H9 (cell line): ENCODE measurements around the gene PITPNB. TPM values are rescaled to one million over a fixed set of nuclear protein-coding genes. Genes with fewer than 3 reads are reported as not detected.

Experiments
- DNase-seq: peaks from one replicate; pipeline ENCODE4 v3.0.0-alpha.2; 2017
- H2AFZ ChIP-seq: one replicate; pipeline ENCODE4 v1.6.1; 2013; ENCODE audit warnings: mild to moderate bottlenecking, low read length, control low read depth, moderate library complexity
- H2AK5ac ChIP-seq: 2 replicates; pipeline ENCODE4 v1.6.1; 2013; ENCODE audit warnings: low read length, control low read depth, mixed read lengths; ENCODE audit not compliant: insufficient read length
- H2BK120ac ChIP-seq: one replicate; pipeline ENCODE4 v1.6.1; 2013; ENCODE audit warnings: low read depth, mild to moderate bottlenecking, low read length, control low read depth, inconsistent platforms; ENCODE audit not compliant: poor library complexity, severe bottlenecking
- H2BK12ac ChIP-seq: 2 replicates; pipeline ENCODE4 v1.6.1; 2013; ENCODE audit warnings: low read length, control low read depth, mixed read lengths, low read depth; ENCODE audit not compliant: insufficient read length
- H2BK15ac ChIP-seq: 2 replicates; pipeline ENCODE4 v1.6.1; 2013; ENCODE audit warnings: low read depth, low read length, control low read depth
- H2BK20ac ChIP-seq: one replicate; pipeline ENCODE4 v1.6.1; 2013; ENCODE audit warnings: low read depth, mild to moderate bottlenecking, low read length, control low read depth, inconsistent platforms; ENCODE audit not compliant: poor library complexity, severe bottlenecking
- H2BK5ac ChIP-seq: 2 replicates; pipeline ENCODE4 v1.6.1; 2013; ENCODE audit warnings: low read length, control low read depth, mixed read lengths; ENCODE audit not compliant: insufficient read length
- H3K14ac ChIP-seq: 2 replicates; pipeline ENCODE4 v1.6.1; 2013; ENCODE audit warnings: low read length, control low read depth; ENCODE audit not compliant: insufficient read depth
- H3K18ac ChIP-seq: 2 replicates; pipeline ENCODE4 v1.6.1; 2013; ENCODE audit warnings: low read depth, mild to moderate bottlenecking, mixed read lengths, low read length, control low read depth; ENCODE audit not compliant: insufficient read length
- H3K23ac ChIP-seq: 2 replicates; pipeline ENCODE4 v1.6.1; 2013; ENCODE audit warnings: low read length, control low read depth, mixed read lengths, low read depth; ENCODE audit not compliant: insufficient read length
- H3K23me2 ChIP-seq: 2 replicates; pipeline ENCODE4 v1.6.1; 2013; ENCODE audit warnings: low read depth, mild to moderate bottlenecking, mixed read lengths, low read length, control low read depth; ENCODE audit not compliant: insufficient read length, poor library complexity, severe bottlenecking
- H3K27ac ChIP-seq: 2 replicates; pipeline ENCODE4 v1.5.1; 2013; ENCODE audit warnings: low read length, control low read depth, mixed read lengths, low read depth; ENCODE audit not compliant: insufficient read length
- H3K27me3 ChIP-seq: 2 replicates; pipeline ENCODE4 v1.6.1; 2013; ENCODE audit warnings: low read length, control low read depth, inconsistent platforms; ENCODE audit not compliant: insufficient read depth
- H3K4ac ChIP-seq: 2 replicates; pipeline ENCODE4 v1.6.1; 2013; ENCODE audit warnings: low read depth, mild to moderate bottlenecking, control low read depth, inconsistent platforms, low read length, moderate library complexity
- H3K4me1 ChIP-seq: 2 replicates; pipeline ENCODE4 v1.6.1; 2013; ENCODE audit warnings: low read length, control low read depth, inconsistent platforms; ENCODE audit not compliant: insufficient read depth
- H3K4me2 ChIP-seq: 2 replicates; pipeline ENCODE4 v1.6.1; 2013; ENCODE audit warnings: low read length, control low read depth, mixed read lengths; ENCODE audit not compliant: insufficient read length, insufficient read depth
- H3K56ac ChIP-seq: 2 replicates; pipeline ENCODE4 v1.6.1; 2013; ENCODE audit warnings: low read depth, mild to moderate bottlenecking, mixed read lengths, low read length, control low read depth; ENCODE audit not compliant: insufficient read length
- H3K79me1 ChIP-seq: 2 replicates; pipeline ENCODE4 v1.6.1; 2013; ENCODE audit warnings: low read depth, mild to moderate bottlenecking, moderate library complexity, low read length, control low read depth, inconsistent platforms; ENCODE audit not compliant: insufficient read depth, poor library complexity, severe bottlenecking
- H3K79me2 ChIP-seq: 2 replicates; pipeline ENCODE4 v1.6.1; 2013; ENCODE audit warnings: low read length, control low read depth, inconsistent platforms; ENCODE audit not compliant: insufficient read depth
- H3K9ac ChIP-seq: 2 replicates; pipeline ENCODE4 v1.6.1; 2013; ENCODE audit warnings: low read length, control low read depth, mixed read lengths; ENCODE audit not compliant: insufficient read length; ENCODE audit errors: extremely low read depth
- H3K9me3 ChIP-seq: one replicate; pipeline ENCODE4 v1.6.1; 2013; ENCODE audit warnings: low read depth, low read length, inconsistent platforms; ENCODE audit not compliant: control insufficient read depth
- H3T11ph ChIP-seq: one replicate; pipeline ENCODE4 v1.6.1; 2013; ENCODE audit warnings: mild to moderate bottlenecking, low read length, control low read depth, inconsistent platforms
- H4K20me1 ChIP-seq: one replicate; pipeline ENCODE4 v1.6.1; 2013; ENCODE audit not compliant: control insufficient read depth, insufficient read length, insufficient read depth
- H4K5ac ChIP-seq: 2 replicates; pipeline ENCODE4 v1.6.1; 2013; ENCODE audit warnings: low read depth, mild to moderate bottlenecking, mixed read lengths, low read length, control low read depth; ENCODE audit not compliant: insufficient read length
- H4K8ac ChIP-seq: replicated peaks from 2 replicates; pipeline ENCODE4 v1.6.1; 2013; ENCODE audit warnings: low read length, control low read depth, mixed read lengths, low read depth; ENCODE audit not compliant: insufficient read length
- H4K91ac ChIP-seq: 2 replicates; pipeline ENCODE4 v1.6.1; 2013; ENCODE audit warnings: low read depth, mild to moderate bottlenecking, moderate library complexity, mixed read lengths, low read length, control low read depth; ENCODE audit not compliant: insufficient read length
- H3K27ac Mint-ChIP-seq, 3 experiments: 2 replicates in 2 of 3; 3 replicates in 1 of 3; pipeline ENCODE4 v1.8.0; 2020 to 2021; ENCODE audit warnings: mixed read lengths in 3 of 3, mild to moderate bottlenecking in 1 of 3, moderate library complexity in 1 of 3
- H3K27me3 Mint-ChIP-seq: 2 replicates; pipeline ENCODE4 v1.8.0; 2021; ENCODE audit warnings: low read depth, mild to moderate bottlenecking, moderate library complexity, mixed read lengths
- H3K36me3 Mint-ChIP-seq, 3 experiments: 2 replicates in 2 of 3; 3 replicates in 1 of 3; pipeline ENCODE4 v1.8.0; 2020 to 2021; ENCODE audit warnings: low read depth in 3 of 3, mixed read lengths in 3 of 3; ENCODE audit not compliant: insufficient read depth in 1 of 3
- H3K4me1 Mint-ChIP-seq, 2 experiments: 2 replicates each; pipeline ENCODE4 v1.8.0; 2020; ENCODE audit warnings: mixed read lengths in 2 of 2
- H3K4me3 Mint-ChIP-seq, 2 experiments: 2 replicates in 1 of 2; 3 replicates in 1 of 2; pipeline ENCODE4 v1.8.0; 2020 to 2021; ENCODE audit warnings: mild to moderate bottlenecking in 2 of 2, mixed read lengths in 2 of 2, moderate library complexity in 1 of 2
- H3K9me3 Mint-ChIP-seq, 2 experiments: 2 replicates in 1 of 2; 3 replicates in 1 of 2; pipeline ENCODE4 v1.8.0; 2020; ENCODE audit warnings: mild to moderate bottlenecking in 2 of 2, mixed read lengths in 2 of 2, moderate library complexity in 1 of 2
- WGBS: extraction: QIAGEN DNeasy Blood & Tissue Kit; methylation state at CpG from one replicate; pipeline ENCODE4 v1.1.7; 2013; ENCODE audit warnings: missing lambda C conversion rate, low lambda C conversion rate, mixed read lengths; ENCODE audit not compliant: insufficient read length; ENCODE audit errors: extremely low coverage; 5-methylcytosine and 5-hydroxymethylcytosine counted together
- total RNA-seq: library from RNA; stranded (reverse); gene quantifications from 2 replicates; pipeline ENCODE4 v1.2.1, GENCODE V29; 2021
- TF ChIP-seq, protein P1 (sequence below): fragments of 200-600 bp; sonication (generic); conservative IDR thresholded peaks from 3 replicates; pipeline ENCODE4 v1.8.0; 2021; ENCODE audit warnings: antibody characterized with exemption, mild to moderate bottlenecking

PITPNB gene
- total RNA-seq, 1 experiment from 2014 or later: 106 TPM

DNA sequence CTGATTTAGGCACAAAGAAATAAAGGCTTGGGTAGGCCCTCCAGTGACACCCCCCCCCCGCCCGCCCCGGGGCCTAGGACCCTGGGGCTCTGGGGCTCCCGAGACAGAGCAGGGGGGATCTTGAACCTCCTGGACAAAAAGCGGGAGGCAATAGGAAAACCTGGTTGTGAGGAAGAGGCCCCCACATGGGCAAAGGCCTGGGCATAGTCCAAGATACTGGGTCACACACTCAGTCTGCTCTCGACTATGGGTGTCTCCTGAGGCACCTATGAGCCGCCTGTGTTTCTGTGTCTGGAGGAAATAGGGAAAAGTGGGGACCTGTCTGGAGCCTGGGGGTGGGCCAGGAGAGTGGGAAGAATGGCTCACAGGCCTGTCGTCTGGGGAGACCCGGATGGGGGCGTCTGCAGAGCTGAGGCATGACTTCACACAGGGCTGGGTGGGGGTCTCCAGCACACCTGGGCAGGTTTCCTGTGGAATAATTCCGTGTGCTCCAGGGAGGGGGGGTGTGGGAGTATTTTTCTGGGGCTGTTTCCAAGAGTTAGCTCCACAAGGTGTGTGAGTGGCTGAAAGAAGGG, 115.1 kb downstream of the PITPNB start:
- TF ChIP-seq, protein P1, sequence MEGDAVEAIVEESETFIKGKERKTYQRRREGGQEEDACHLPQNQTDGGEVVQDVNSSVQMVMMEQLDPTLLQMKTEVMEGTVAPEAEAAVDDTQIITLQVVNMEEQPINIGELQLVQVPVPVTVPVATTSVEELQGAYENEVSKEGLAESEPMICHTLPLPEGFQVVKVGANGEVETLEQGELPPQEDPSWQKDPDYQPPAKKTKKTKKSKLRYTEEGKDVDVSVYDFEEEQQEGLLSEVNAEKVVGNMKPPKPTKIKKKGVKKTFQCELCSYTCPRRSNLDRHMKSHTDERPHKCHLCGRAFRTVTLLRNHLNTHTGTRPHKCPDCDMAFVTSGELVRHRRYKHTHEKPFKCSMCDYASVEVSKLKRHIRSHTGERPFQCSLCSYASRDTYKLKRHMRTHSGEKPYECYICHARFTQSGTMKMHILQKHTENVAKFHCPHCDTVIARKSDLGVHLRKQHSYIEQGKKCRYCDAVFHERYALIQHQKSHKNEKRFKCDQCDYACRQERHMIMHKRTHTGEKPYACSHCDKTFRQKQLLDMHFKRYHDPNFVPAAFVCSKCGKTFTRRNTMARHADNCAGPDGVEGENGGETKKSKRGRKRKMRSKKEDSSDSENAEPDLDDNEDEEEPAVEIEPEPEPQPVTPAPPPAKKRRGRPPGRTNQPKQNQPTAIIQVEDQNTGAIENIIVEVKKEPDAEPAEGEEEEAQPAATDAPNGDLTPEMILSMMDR: no peak
- Histone ChIP-seq H2BK15ac (no peak overlapping the region), H2AFZ (no peak overlapping the region), H3K18ac (no peak overlapping the region), H4K5ac (no peak overlapping the region), H3K9ac (no peak overlapping the region), H2BK20ac (no peak overlapping the region), H4K20me1 (no peaks in the 10 kb centered on the region), H2BK12ac (no peak overlapping the region), H3K27ac (no peak overlapping the region), H2AK5ac (no peak overlapping the region), H3K4me1 (no peaks in the 10 kb centered on the region), H3K23me2 (peaks cover 19% of the 10 kb centered on the region), H3K79me2 (no peaks in the 10 kb centered on the region), H2BK5ac (no peak overlapping the region), H3K14ac (no peak overlapping the region), H4K8ac (no peak overlapping the region), H3K4ac (no peak overlapping the region), H3T11ph (no peak overlapping the region), H3K27me3 (peaks cover 30% of the 10 kb centered on the region; the same call in 1 of the 2 replicates), H3K23ac (no peak overlapping the region), H3K9me3 (no peaks in the 10 kb centered on the region), H2BK120ac (no peak overlapping the region), H3K79me1 (no peaks in the 10 kb centered on the region), H3K4me2 (no peak overlapping the region), H3K56ac (no peak overlapping the region), H4K91ac (no peak overlapping the region)
- Mint-ChIP-seq H3K36me3 (no peaks in the 10 kb centered on the region), H3K4me3 (no peak overlapping the region; a peak in 1 of 5 replicates), H3K9me3 (no peaks in the 10 kb centered on the region; a peak in 2 of 5 replicates), H3K27ac (no peak overlapping the region), H3K27me3 (peaks cover 76% of the 10 kb centered on the region), H3K4me1 (peaks cover 30 to 43% of the 10 kb centered on the region in 2 experiments)
- DNase-seq: no peak
- no CpG with 5 or more reads among the region's 11 CpGs for WGBS
